Kidney (tissue), 14 donors: ENCODE measurements around the gene VILL. TPM values are rescaled to one million over a fixed set of nuclear protein-coding genes. Genes with fewer than 3 reads are reported as not detected.
"Not testable (repeated sequence)": the region's sequence is repeated elsewhere in the genome, so short reads cannot be mapped to it uniquely, and the experiment has no call there.

ENCODE experiments used
- DNase-seq, 5 donors: peaks; one replicate each; pipeline ENCODE4 v3.0.0-alpha.2; 2013 to 2020
- FAIRE-seq: peaks from 2 replicates; lab custom pipeline; 2012; peaks lifted over from hg19 to GRCh38; lab: Jason Lieb, UNC
- H3K27ac ChIP-seq, 2 donors: one replicate each; pipeline ENCODE4 v1.7.0; 2013; ENCODE audit warnings: low read depth in 2 of 2, low read length in 2 of 2, inconsistent platforms in 1 of 2
- H3K27me3 ChIP-seq: one replicate; pipeline ENCODE4 v1.7.1; 2013; ENCODE audit warnings: low read length, inconsistent platforms; ENCODE audit not compliant: control insufficient read depth, insufficient read depth
- H3K36me3 ChIP-seq, 3 donors: one replicate each; pipeline versions ENCODE4 v1.7.0 to v1.7.1; 2013; ENCODE audit warnings: low read length in 3 of 3, control low read depth in 1 of 3, inconsistent platforms in 1 of 3; ENCODE audit not compliant: insufficient read depth in 3 of 3, control insufficient read depth in 2 of 3
- H3K4me1 ChIP-seq, 3 donors: one replicate each; pipeline versions ENCODE4 v1.7.0 to v1.7.1; 2013; ENCODE audit warnings: low read length in 3 of 3, inconsistent platforms in 1 of 3, low read depth in 1 of 3; ENCODE audit not compliant: control insufficient read depth in 2 of 3, insufficient read depth in 2 of 3
- H3K4me3 ChIP-seq, 3 donors: one replicate each; pipeline versions ENCODE4 v1.7.0 to v1.8.1; 2013; ENCODE audit warnings: low read length in 3 of 3, control low read depth in 1 of 3, inconsistent platforms in 1 of 3
- H3K9ac ChIP-seq, 3 donors: one replicate each; pipeline versions ENCODE4 v1.7.0 to v1.7.1; 2013; ENCODE audit warnings: low read length in 3 of 3, control low read depth in 1 of 3, inconsistent platforms in 1 of 3
- H3K9me3 ChIP-seq, 3 donors: one replicate each; pipeline versions ENCODE4 v1.7.0 to v1.7.1; 2013; ENCODE audit warnings: low read length in 3 of 3, control low read depth in 1 of 3, inconsistent platforms in 1 of 3; ENCODE audit not compliant: control insufficient read depth in 2 of 3, insufficient read depth in 1 of 3
- CTCF ChIP-seq: IDR thresholded peaks from 3 replicates; pipeline ENCODE4 v1.5.1; 2012; ENCODE audit warnings: mild to moderate bottlenecking, moderate library complexity, borderline replicate concordance; ENCODE audit not compliant: insufficient read depth; ENCODE audit errors: extremely low read depth
- intact Hi-C: fragments of 100-400 bp; cut with DNase I; formaldehyde crosslinking; loops from one replicate; pipeline ENCODE4 v1.11.1; 2022
- polyA plus RNA-seq: library from polyadenylated mRNA; stranded (reverse); fragments of 350-450 nt; fragmentation: Illumina TruSeq; extraction: RNeasy Lipid Tissue Mini Kit (QIAGEN cat#74804); gene quantifications from one replicate; pipeline ENCODE4 v1.2.3, GENCODE V29; 2014; ENCODE audit warnings: low read depth, low replicate concordance; ENCODE audit not compliant: insufficient read depth
- total RNA-seq: library from RNA; stranded (reverse); fragmentation: NEBNext Ultra II Directional; extraction: Animal tissue kit (Norgen Biotek cat#: 25700); gene quantifications from one replicate; pipeline ENCODE4 v1.2.1, GENCODE V29; 2021
- donor health status: control.
- donor health status: control.
- donor health status: control.
- donor health status: control.
- donor health status: control.
- donor health status: DM: yes; HTN: yes; CAD: no.
- donor health status: Normal renal cell carcinoma (clear cell type).

VILL gene
- total and polyA plus RNA-seq, 2 donors from 2014 or later, result 7.4 to 7.6 TPM

- H3K9ac ChIP-seq, result no peak overlapping the region
- no peaks in the 10 kb centered on the region for H3K4me1 ChIP-seq
- H3K4me3 ChIP-seq, result no peak overlapping the region
- DNase-seq (no peak), FAIRE-seq (no peak)
- H3K9me3 ChIP-seq, result no peaks in the 10 kb centered on the region
- intact Hi-C loops, result no loop called here
- H3K27ac ChIP-seq, result no peak overlapping the region
- TF ChIP-seq CTCF, result no peak
- H3K27me3 ChIP-seq, result no peaks in the 10 kb centered on the region
- no peaks in the 10 kb centered on the region for H3K36me3 ChIP-seq
Observed at GRCh38 chr3:38049358-38050126, 59.0 kb downstream of the VILL start.

- H3K9ac ChIP-seq, result no peak overlapping the region
- H3K27ac ChIP-seq, result no peak overlapping the region
- DNase-seq, result no peak
- no peak for FAIRE-seq
- intact Hi-C loops, result no loop called here
- no peaks in the 10 kb centered on the region for H3K36me3 ChIP-seq
- H3K4me1 ChIP-seq, result no peaks in the 10 kb centered on the region
- H3K27me3 ChIP-seq, result no peaks in the 10 kb centered on the region
- no peak overlapping the region for H3K4me3 ChIP-seq
- no peak for TF ChIP-seq CTCF
- H3K9me3 ChIP-seq, result no peaks in the 10 kb centered on the region
Observed at GRCh38 chr3:38051131-38051530, 60.5 kb downstream of the VILL start.

GRCh38 chr3:38053286-38053685 is 62.7 kb downstream of the VILL start:
- intact Hi-C loops, FAIRE-seq: not testable (repeated sequence)

GRCh38 chr3:38053813-38054498 is 63.4 kb downstream of the VILL start:
- H3K4me3 ChIP-seq, H3K9me3 ChIP-seq, FAIRE-seq, H3K27ac ChIP-seq, H3K36me3 ChIP-seq, H3K9ac ChIP-seq, H3K27me3 ChIP-seq, DNase-seq, H3K4me1 ChIP-seq, intact Hi-C loops: not testable (repeated sequence)

More at GRCh38 chr3:38053286-38053685, 62.7 kb downstream of the VILL start:
- H3K27ac ChIP-seq, H3K27me3 ChIP-seq, H3K36me3 ChIP-seq, H3K4me1 ChIP-seq, H3K9me3 ChIP-seq, DNase-seq, H3K4me3 ChIP-seq, H3K9ac ChIP-seq: not testable (repeated sequence)
